Loucy (cell line): Measurements from ENCODE around the gene DNAH1.

Experiments used
- H2AFZ ChIP-seq: fragments of 200-600 bp; sonication (generic); 2 replicates; pipeline ENCODE4 v1.6.0; 2016; ENCODE audit warnings: antibody characterized with exemption, mild to moderate bottlenecking, low read length, moderate library complexity
- H3F3A ChIP-seq: fragments of 200-600 bp; 2 replicates; pipeline ENCODE4 v1.6.0; 2016; ENCODE audit warnings: antibody characterized with exemption, low read depth, mild to moderate bottlenecking
- H3K27me3 ChIP-seq: fragments of 200-600 bp; sonication (generic); 2 replicates; pipeline ENCODE4 v1.6.1; 2014; ENCODE audit warnings: low read length, mild to moderate bottlenecking; ENCODE audit not compliant: insufficient read depth, poor library complexity, severe bottlenecking
- H3K36me3 ChIP-seq: fragments of 200-600 bp; sonication (generic); 2 replicates; pipeline ENCODE4 v1.6.1; 2016; ENCODE audit warnings: low read length; ENCODE audit not compliant: insufficient read depth
- H3K4me1 ChIP-seq: fragments of 200-600 bp; sonication (generic); 2 replicates; pipeline ENCODE4 v1.5.1; 2014; ENCODE audit warnings: low read length, mild to moderate bottlenecking; ENCODE audit not compliant: insufficient read depth, poor library complexity, severe bottlenecking
- H3K4me2 ChIP-seq: fragments of 200-600 bp; sonication (generic); 2 replicates; pipeline ENCODE4 v1.6.0; 2014; ENCODE audit warnings: antibody characterized with exemption, low read length, low read depth, mild to moderate bottlenecking; ENCODE audit not compliant: poor library complexity, severe bottlenecking
- H3K4me3 ChIP-seq: fragments of 200-600 bp; sonication (generic); 2 replicates; pipeline ENCODE4 v1.5.1; 2014; ENCODE audit warnings: low read length, mild to moderate bottlenecking, mixed read lengths; ENCODE audit not compliant: poor library complexity, severe bottlenecking
- H3K79me2 ChIP-seq: fragments of 200-600 bp; sonication (generic); 2 replicates; pipeline ENCODE4 v1.6.1; 2014; ENCODE audit warnings: low read length; ENCODE audit not compliant: insufficient read depth
- H3K9ac ChIP-seq: fragments of 200-600 bp; sonication (generic); 2 replicates; pipeline ENCODE4 v1.6.0; 2014; ENCODE audit warnings: mild to moderate bottlenecking, low read depth, low read length, moderate library complexity; ENCODE audit not compliant: poor library complexity, severe bottlenecking
- H3K9me2 ChIP-seq: fragments of 200-600 bp; sonication (generic); replicated peaks from 2 replicates; pipeline ENCODE4 v1.6.1; 2016; ENCODE audit warnings: low read depth, low read length, mixed read lengths
- H3K9me3 ChIP-seq: fragments of 200-600 bp; sonication (generic); 2 replicates; pipeline ENCODE4 v1.6.1; 2014; ENCODE audit warnings: mild to moderate bottlenecking, antibody characterized with exemption, low read length, low read depth; ENCODE audit not compliant: insufficient read depth
- H4K20me1 ChIP-seq: fragments of 200-600 bp; sonication (generic); 2 replicates; pipeline ENCODE4 v1.6.0; 2014; ENCODE audit warnings: antibody characterized with exemption, low read length, mild to moderate bottlenecking; ENCODE audit not compliant: insufficient read depth, poor library complexity, severe bottlenecking
- CTCF ChIP-seq: fragments of 200-600 bp; sonication (generic); conservative IDR thresholded peaks from 2 replicates; pipeline ENCODE4 v1.5.1; 2014; ENCODE audit warnings: mild to moderate bottlenecking, antibody characterized with exemption, low read length
- EZH2phosphoT487 ChIP-seq: fragments of 200-600 bp; IDR thresholded peaks from 2 replicates; pipeline ENCODE4 v1.6.1; 2018; ENCODE audit warnings: antibody characterized with exemption, mild to moderate bottlenecking, moderate library complexity, borderline replicate concordance

The DNAH1 gene

DNA sequence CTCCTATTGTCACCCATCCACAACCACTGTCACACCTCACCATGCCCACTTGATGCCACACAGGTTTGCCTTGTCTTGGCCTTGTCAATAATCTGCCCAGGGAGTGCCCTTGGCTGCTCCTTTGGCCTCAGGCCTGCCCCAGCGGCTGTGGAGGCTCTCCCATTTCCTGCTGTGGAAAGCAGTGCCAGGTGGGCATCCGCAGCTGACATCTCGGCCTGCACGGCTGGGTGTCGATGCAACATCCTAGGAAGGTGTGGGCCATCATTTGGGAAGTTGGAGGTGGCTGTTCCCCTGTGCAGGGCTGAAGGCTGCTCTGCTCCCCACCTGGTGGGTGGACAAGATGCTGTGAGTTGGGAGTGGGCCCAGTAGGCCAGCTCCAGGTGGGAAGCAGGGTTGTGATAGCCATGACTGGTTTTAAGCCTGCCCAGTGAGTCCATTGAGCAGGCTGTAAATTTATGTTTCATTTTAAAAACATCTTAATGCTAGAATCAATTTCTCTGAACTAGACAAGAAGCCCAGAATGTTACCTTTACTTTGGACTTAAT lies 12.5 kb downstream of the DNAH1 start:
- Histone ChIP-seq H2AFZ (no peak overlapping the region), H3K9me2 (no peaks in the 10 kb centered on the region), H3K4me3 (no peak overlapping the region), H3K4me2 (no peak overlapping the region), H3K36me3 (no peaks in the 10 kb centered on the region), H3K9ac (no peak overlapping the region), H3K4me1 (no peaks in the 10 kb centered on the region), H4K20me1 (no peaks in the 10 kb centered on the region), H3F3A (no peaks in the 10 kb centered on the region), H3K79me2 (no peaks in the 10 kb centered on the region), H3K9me3 (no peaks in the 10 kb centered on the region), H3K27me3 (no peaks in the 10 kb centered on the region)
- TF ChIP-seq CTCF: no peak
- TF ChIP-seq EZH2phosphoT487: no peak

DNA sequence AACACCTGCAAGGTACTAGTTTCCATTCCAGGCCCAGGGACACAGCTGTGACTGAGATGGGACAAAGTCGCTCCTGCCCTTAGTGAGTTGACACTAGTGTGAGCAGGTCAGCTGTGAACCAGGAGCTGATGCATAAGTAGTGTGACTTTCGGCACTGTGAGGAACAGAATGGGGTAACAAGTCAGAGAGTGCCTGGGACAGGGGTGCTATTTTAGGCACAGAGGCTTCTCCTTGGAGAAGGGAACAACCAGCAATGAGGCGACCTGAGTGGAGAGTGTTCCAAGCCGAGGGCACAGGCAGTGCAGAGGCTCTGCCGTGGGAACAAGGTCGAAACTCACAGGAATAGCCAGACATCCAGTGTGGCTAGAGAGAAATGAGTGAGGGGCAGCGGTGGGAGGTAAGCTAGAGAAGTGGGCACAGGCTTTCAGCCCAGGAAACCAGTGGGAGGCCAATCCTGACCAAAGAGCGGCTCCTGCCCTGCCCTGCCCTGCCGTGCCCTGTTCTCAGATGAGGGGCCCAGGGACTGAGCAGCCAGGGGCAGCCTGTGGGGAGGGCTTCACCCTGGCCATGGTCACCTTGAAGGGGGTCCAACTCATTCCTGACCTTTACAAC lies 14.2 kb downstream of the DNAH1 start:
- H3K9ac ChIP-seq: no peak overlapping the region
- TF ChIP-seq EZH2phosphoT487 (no peak), CTCF (no peak)

GRCh38 chr3:52331091-52331490 lies 15.0 kb downstream of the DNAH1 start:
- H3K4me3 ChIP-seq: no peak overlapping the region
- no peaks in the 10 kb centered on the region for H3F3A ChIP-seq
- no peaks in the 10 kb centered on the region for H3K9me2 ChIP-seq
- H3K9ac ChIP-seq: no peak overlapping the region
- no peaks in the 10 kb centered on the region for H3K79me2 ChIP-seq
- H4K20me1 ChIP-seq: no peaks in the 10 kb centered on the region
- H3K27me3 ChIP-seq: no peaks in the 10 kb centered on the region
- no peak overlapping the region for H2AFZ ChIP-seq
- no peaks in the 10 kb centered on the region for H3K9me3 ChIP-seq
- H3K4me2 ChIP-seq: no peak overlapping the region
- no peak for TF ChIP-seq EZH2phosphoT487
- TF ChIP-seq CTCF: no peak
- no peaks in the 10 kb centered on the region for H3K36me3 ChIP-seq
- H3K4me1 ChIP-seq: no peaks in the 10 kb centered on the region

More for the DNA sequence above, 14.2 kb downstream of the DNAH1 start:
- Histone ChIP-seq H3K36me3 (no peaks in the 10 kb centered on the region), H3F3A (no peaks in the 10 kb centered on the region), H3K4me1 (no peaks in the 10 kb centered on the region), H2AFZ (no peak overlapping the region), H3K4me2 (no peak overlapping the region), H3K27me3 (no peaks in the 10 kb centered on the region), H3K79me2 (no peaks in the 10 kb centered on the region), H3K9me2 (no peaks in the 10 kb centered on the region), H4K20me1 (no peaks in the 10 kb centered on the region), H3K9me3 (no peaks in the 10 kb centered on the region), H3K4me3 (no peak overlapping the region)
